ES-I3 (cell line): ENCODE results near the gene CTSA.
"Not testable (repeated sequence)": the region's sequence is repeated elsewhere in the genome, so short reads cannot be mapped to it uniquely, and the experiment has no call there.

Source experiments
- H3K36me3 ChIP-seq: 2 replicates; pipeline ENCODE4 v1.6.1; 2013; ENCODE audit warnings: mild to moderate bottlenecking, low read length, control low read depth, moderate library complexity; ENCODE audit not compliant: insufficient read depth
- H3K4me1 ChIP-seq: 2 replicates; pipeline ENCODE4 v1.6.1; 2013; ENCODE audit warnings: mild to moderate bottlenecking, control low read depth, low read length; ENCODE audit not compliant: insufficient read depth
- H3K9ac ChIP-seq: 2 replicates; pipeline ENCODE4 v1.6.1; 2013; ENCODE audit warnings: low read depth, mild to moderate bottlenecking, low read length, moderate library complexity
- H3K9me3 ChIP-seq: 2 replicates; pipeline ENCODE4 v1.6.1; 2013; ENCODE audit warnings: mild to moderate bottlenecking, low read length, moderate library complexity; ENCODE audit not compliant: control insufficient read depth, insufficient read depth

Gene CTSA

GRCh38 chr20:45897289-45897688 lies 6.2 kb downstream of the CTSA start:
- Histone ChIP-seq H3K9me3 (no peaks in the 10 kb centered on the region), H3K4me1 (no peaks in the 10 kb centered on the region), H3K9ac (no peak overlapping the region), H3K36me3 (peaks cover 11% of the 10 kb centered on the region; the same call in 1 of the 2 replicates)

- Histone ChIP-seq H3K9me3 (no peaks in the 10 kb centered on the region), H3K36me3 (peaks cover 11% of the 10 kb centered on the region; the same call in 1 of the 2 replicates), H3K9ac (no peak overlapping the region), H3K4me1 (no peaks in the 10 kb centered on the region)
These were observed 6.6 kb downstream of the CTSA start for GRCh38 chr20:45897692-45898091.

- H3K9me3 ChIP-seq = no peaks in the 10 kb centered on the region
- peaks cover 11% of the 10 kb centered on the region; the same call in 1 of the 2 replicates for H3K36me3 ChIP-seq
- no peak overlapping the region for H3K9ac ChIP-seq
- no peaks in the 10 kb centered on the region for H3K4me1 ChIP-seq
These were observed 7.2 kb downstream of the CTSA start for GRCh38 chr20:45898285-45898684.

- H3K9me3 ChIP-seq = no peaks in the 10 kb centered on the region
- no peak overlapping the region for H3K9ac ChIP-seq
- H3K36me3 ChIP-seq = 0 out of 2 replicates have a peak, but pooled peaks cover 8% of the 10 kb centered on the region
- no peaks in the 10 kb centered on the region for H3K4me1 ChIP-seq
These were observed 8.1 kb downstream of the CTSA start for GRCh38 chr20:45899046-45899835.

- H3K4me1 ChIP-seq, H3K9me3 ChIP-seq, H3K9ac ChIP-seq: not testable (repeated sequence)
- peaks cover 12% of the 10 kb centered on the region; the same call in 1 of the 2 replicates for H3K36me3 ChIP-seq
These were observed 10.2 kb downstream of the CTSA start for GRCh38 chr20:45901332-45901731.

- H3K9me3 ChIP-seq = no peaks in the 10 kb centered on the region
- H3K36me3 ChIP-seq = peaks cover 12% of the 10 kb centered on the region; the same call in 1 of the 2 replicates
- no peak overlapping the region for H3K9ac ChIP-seq
- no peaks in the 10 kb centered on the region for H3K4me1 ChIP-seq
These were observed 11.1 kb downstream of the CTSA start for GRCh38 chr20:45902199-45902701.

GRCh38 chr20:45904583-45905504 lies 13.7 kb downstream of the CTSA start:
- Histone ChIP-seq H3K36me3 (peaks cover 15% of the 10 kb centered on the region), H3K4me1 (no peaks in the 10 kb centered on the region), H3K9me3 (no peaks in the 10 kb centered on the region), H3K9ac (no peak overlapping the region)

- no peaks in the 10 kb centered on the region; the same call in 1 of the 2 replicates for H3K4me1 ChIP-seq
- no peak overlapping the region for H3K9ac ChIP-seq
- no peaks in the 10 kb centered on the region for H3K9me3 ChIP-seq
- peaks cover 13% of the 10 kb centered on the region for H3K36me3 ChIP-seq
These were observed 14.5 kb downstream of the CTSA start for GRCh38 chr20:45905505-45906079.

GRCh38 chr20:45907219-45907948 lies 16.2 kb downstream of the CTSA start:
- Histone ChIP-seq H3K36me3 (peaks cover 8% of the 10 kb centered on the region), H3K9ac (no peak overlapping the region), H3K4me1 (no peaks in the 10 kb centered on the region; the same call in 1 of the 2 replicates), H3K9me3 (no peaks in the 10 kb centered on the region)

- no peak overlapping the region for H3K9ac ChIP-seq
- peaks cover 8% of the 10 kb centered on the region for H3K36me3 ChIP-seq
- H3K4me1 ChIP-seq = no peaks in the 10 kb centered on the region; the same call in 1 of the 2 replicates
- H3K9me3 ChIP-seq = no peaks in the 10 kb centered on the region
These were observed 16.9 kb downstream of the CTSA start for GRCh38 chr20:45908084-45908483.

- no peak overlapping the region for H3K9ac ChIP-seq
- no peaks in the 10 kb centered on the region for H3K9me3 ChIP-seq
- H3K36me3 ChIP-seq = peaks cover 7% of the 10 kb centered on the region
- no peaks in the 10 kb centered on the region; the same call in 1 of the 2 replicates for H3K4me1 ChIP-seq
These were observed 18.2 kb downstream of the CTSA start for GRCh38 chr20:45909336-45909808.

GRCh38 chr20:45909817-45910669 lies 18.9 kb downstream of the CTSA start:
- no peaks in the 10 kb centered on the region; the same call in 1 of the 2 replicates for H3K4me1 ChIP-seq
- H3K9me3 ChIP-seq = no peaks in the 10 kb centered on the region
- peaks cover 5% of the 10 kb centered on the region for H3K36me3 ChIP-seq
- H3K9ac ChIP-seq = peak overlapping the region; percentile 32; the same call in 1 of the 2 replicates
